Activated naive CD4-positive, alpha-beta T cell treated with anti-CD3 and anti-CD28 coated beads, Interleukin-2, amount 50 U/mL, for 24 hours (primary cell): ENCODE data around the gene HOXA2.

ENCODE experiments used
- H3K27ac Mint-ChIP-seq: one replicate; pipeline ENCODE4 v1.8.0; 2021; ENCODE audit warnings: mild to moderate bottlenecking, mixed read lengths
- H3K27me3 Mint-ChIP-seq: one replicate; pipeline ENCODE4 v1.8.0; 2021; ENCODE audit warnings: mixed read lengths
- H3K36me3 Mint-ChIP-seq: one replicate; pipeline ENCODE4 v1.8.0; 2021; ENCODE audit warnings: mixed read lengths
- H3K4me1 Mint-ChIP-seq: one replicate; pipeline ENCODE4 v1.8.0; 2021; ENCODE audit warnings: mixed read lengths
- H3K4me3 Mint-ChIP-seq: one replicate; pipeline ENCODE4 v1.8.0; 2021; ENCODE audit warnings: mild to moderate bottlenecking, mixed read lengths
- H3K9me3 Mint-ChIP-seq: one replicate; pipeline ENCODE4 v1.8.0; 2021; ENCODE audit warnings: mixed read lengths

HOXA2 gene

GRCh38 chr7:27143950-27144780, 41.7 kb upstream of the HOXA2 start:
- peaks cover 7% of the 10 kb centered on the region for H3K4me1 Mint-ChIP-seq
- H3K9me3 Mint-ChIP-seq: no peaks in the 10 kb centered on the region
- no peaks in the 10 kb centered on the region for H3K36me3 Mint-ChIP-seq
- H3K27me3 Mint-ChIP-seq: peaks cover 39% of the 10 kb centered on the region
- no peak overlapping the region for H3K4me3 Mint-ChIP-seq
- H3K27ac Mint-ChIP-seq: no peak overlapping the region

GRCh38 chr7:27143023-27143949, 40.8 kb upstream of the HOXA2 start, which contains the start of gene HOXA5:
Gene HOXA5, minus strand, starts transcription at chr7:27143681. Its CDS starts 74 bp downstream, at chr7:27143607.
- Mint-ChIP-seq H3K4me1 (peaks cover 4% of the 10 kb centered on the region), H3K36me3 (no peaks in the 10 kb centered on the region), H3K4me3 (peak within 1 kb of the TSS; percentile 47), H3K27me3 (peaks cover 39% of the 10 kb centered on the region), H3K9me3 (no peaks in the 10 kb centered on the region), H3K27ac (no peak within 1 kb of the TSS)

- Mint-ChIP-seq H3K4me1 (no peaks in the 10 kb centered on the region), H3K27ac (no peak overlapping the region), H3K4me3 (peak overlapping the region; percentile 47), H3K36me3 (no peaks in the 10 kb centered on the region), H3K9me3 (no peaks in the 10 kb centered on the region), H3K27me3 (peaks cover 42% of the 10 kb centered on the region)
These were observed 40.1 kb upstream of the HOXA2 start for GRCh38 chr7:27142580-27143022.

- Mint-ChIP-seq H3K27ac (no peak overlapping the region), H3K9me3 (no peaks in the 10 kb centered on the region), H3K27me3 (peaks cover 43% of the 10 kb centered on the region), H3K4me3 (no peak overlapping the region), H3K36me3 (no peaks in the 10 kb centered on the region), H3K4me1 (no peaks in the 10 kb centered on the region)
These were observed 39.6 kb upstream of the HOXA2 start for GRCh38 chr7:27141923-27142579.

GRCh38 chr7:27141137-27141922, 38.8 kb upstream of the HOXA2 start:
- Mint-ChIP-seq H3K36me3 (no peaks in the 10 kb centered on the region), H3K4me3 (no peak overlapping the region), H3K27me3 (peaks cover 38% of the 10 kb centered on the region), H3K27ac (no peak overlapping the region), H3K9me3 (no peaks in the 10 kb centered on the region), H3K4me1 (no peaks in the 10 kb centered on the region)

- Mint-ChIP-seq H3K4me3 (no peak overlapping the region), H3K4me1 (no peaks in the 10 kb centered on the region), H3K27me3 (peaks cover 38% of the 10 kb centered on the region), H3K9me3 (no peaks in the 10 kb centered on the region), H3K36me3 (no peaks in the 10 kb centered on the region), H3K27ac (no peak overlapping the region)
These were observed 37.8 kb upstream of the HOXA2 start for GRCh38 chr7:27140126-27140857.

- Mint-ChIP-seq H3K4me3 (no peak overlapping the region), H3K9me3 (no peaks in the 10 kb centered on the region), H3K27ac (no peak overlapping the region), H3K36me3 (no peaks in the 10 kb centered on the region), H3K27me3 (peaks cover 38% of the 10 kb centered on the region), H3K4me1 (peaks cover 3% of the 10 kb centered on the region)
These were observed 37.0 kb upstream of the HOXA2 start for GRCh38 chr7:27139334-27140125.

GRCh38 chr7:27138985-27139333, 36.5 kb upstream of the HOXA2 start:
- no peaks in the 10 kb centered on the region for H3K9me3 Mint-ChIP-seq
- no peaks in the 10 kb centered on the region for H3K36me3 Mint-ChIP-seq
- H3K4me3 Mint-ChIP-seq: no peak overlapping the region
- H3K27ac Mint-ChIP-seq: no peak overlapping the region
- H3K27me3 Mint-ChIP-seq: peaks cover 40% of the 10 kb centered on the region
- peaks cover 9% of the 10 kb centered on the region for H3K4me1 Mint-ChIP-seq

GRCh38 chr7:27138472-27138871, 36.0 kb upstream of the HOXA2 start:
- Mint-ChIP-seq H3K36me3 (no peaks in the 10 kb centered on the region), H3K27ac (no peak overlapping the region), H3K4me3 (no peak overlapping the region), H3K27me3 (peaks cover 44% of the 10 kb centered on the region), H3K4me1 (peaks cover 11% of the 10 kb centered on the region), H3K9me3 (no peaks in the 10 kb centered on the region)

GRCh38 chr7:27137640-27138315, 35.3 kb upstream of the HOXA2 start:
- peaks cover 46% of the 10 kb centered on the region for H3K27me3 Mint-ChIP-seq
- no peak overlapping the region for H3K4me3 Mint-ChIP-seq
- no peaks in the 10 kb centered on the region for H3K36me3 Mint-ChIP-seq
- no peak overlapping the region for H3K27ac Mint-ChIP-seq
- no peaks in the 10 kb centered on the region for H3K9me3 Mint-ChIP-seq
- H3K4me1 Mint-ChIP-seq: peaks cover 11% of the 10 kb centered on the region

GRCh38 chr7:27134392-27134791, 31.9 kb upstream of the HOXA2 start:
- H3K4me3 Mint-ChIP-seq: no peak overlapping the region
- H3K27ac Mint-ChIP-seq: no peak overlapping the region
- H3K9me3 Mint-ChIP-seq: no peaks in the 10 kb centered on the region
- no peaks in the 10 kb centered on the region for H3K36me3 Mint-ChIP-seq
- peaks cover 36% of the 10 kb centered on the region for H3K27me3 Mint-ChIP-seq
- peaks cover 11% of the 10 kb centered on the region for H3K4me1 Mint-ChIP-seq

GRCh38 chr7:27133409-27134231, 31.1 kb upstream of the HOXA2 start:
- H3K9me3 Mint-ChIP-seq: no peaks in the 10 kb centered on the region
- H3K36me3 Mint-ChIP-seq: no peaks in the 10 kb centered on the region
- no peak overlapping the region for H3K4me3 Mint-ChIP-seq
- no peak overlapping the region for H3K27ac Mint-ChIP-seq
- H3K27me3 Mint-ChIP-seq: peaks cover 36% of the 10 kb centered on the region
- peaks cover 11% of the 10 kb centered on the region for H3K4me1 Mint-ChIP-seq

GRCh38 chr7:27132978-27133377, 30.5 kb upstream of the HOXA2 start:
- Mint-ChIP-seq H3K4me3 (no peak overlapping the region), H3K27ac (no peak overlapping the region), H3K4me1 (peaks cover 11% of the 10 kb centered on the region), H3K27me3 (peaks cover 32% of the 10 kb centered on the region), H3K36me3 (no peaks in the 10 kb centered on the region), H3K9me3 (no peaks in the 10 kb centered on the region)
